ENCODE measurements around the gene RNASEL. TPM values are rescaled to one million over a fixed set of nuclear protein-coding genes. Genes with fewer than 3 reads are reported as not detected.
A peak's percentile ranks its signal among the peaks of the same experiment; 100 is the strongest.

Gene RNASEL
- total RNA-seq, 1 experiment from 2014 or later, result 6.4 TPM

DNA sequence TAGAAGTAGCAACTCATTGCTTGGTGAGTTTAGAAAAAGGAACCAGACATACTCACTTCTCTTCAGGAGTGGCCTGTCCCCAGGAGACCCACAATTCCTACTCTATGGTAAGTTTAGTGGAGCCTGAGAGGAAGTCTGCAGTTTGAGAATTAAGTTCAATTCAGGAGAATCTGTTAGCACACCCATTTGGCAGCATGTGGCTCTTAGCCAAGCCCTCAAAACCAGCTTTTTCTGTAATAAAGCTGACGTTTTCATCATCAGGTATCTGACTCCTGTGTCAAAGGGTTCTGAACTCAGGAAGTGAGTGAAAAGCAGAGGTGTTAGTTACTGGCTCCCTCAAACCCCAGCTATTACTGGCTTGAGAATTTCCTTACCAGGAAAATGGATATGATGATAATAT is 35.5 kb upstream of the RNASEL start:
- DNase-seq (ENCODE audit: low read depth), result no peak
- in situ Hi-C loops (cut with HindIII; ENCODE audit: low pct_unique_long_range_greater_than_20kb, low sequenced_read_pairs), result no loop called here

DNA sequence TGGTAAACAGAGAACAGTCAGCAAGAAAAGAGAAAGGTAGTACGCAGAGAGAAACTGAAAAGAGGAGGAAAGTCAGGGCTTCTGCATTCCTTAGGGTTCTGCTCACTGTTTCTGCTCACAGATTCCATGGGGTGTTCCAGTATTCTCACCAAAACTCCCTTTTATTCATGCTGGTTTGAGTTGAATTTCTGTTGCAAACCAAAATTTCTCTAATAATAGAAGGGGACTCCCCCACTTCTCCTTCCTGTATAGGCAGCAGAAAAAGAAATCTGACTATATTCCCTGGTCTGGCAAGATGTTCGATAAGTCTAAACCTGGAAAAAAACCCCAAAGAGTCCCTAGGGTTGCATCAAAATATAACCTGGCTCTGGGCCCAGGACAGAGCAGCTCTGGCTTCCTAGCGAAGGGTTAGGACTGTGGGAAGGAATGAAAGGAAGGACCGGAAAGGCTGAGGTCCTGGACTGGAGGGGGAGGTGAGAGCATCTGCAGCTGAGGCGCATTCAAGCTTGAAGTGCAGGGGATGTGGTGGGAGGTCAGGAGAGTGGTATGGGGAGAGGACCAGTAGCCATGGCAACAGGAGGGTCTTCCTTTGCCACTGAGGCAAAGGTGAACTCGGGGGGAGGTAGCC is 34.0 kb upstream of the RNASEL start:
- in situ Hi-C loops (cut with HindIII; ENCODE audit: low pct_unique_long_range_greater_than_20kb, low sequenced_read_pairs), result no loop called here

DNA sequence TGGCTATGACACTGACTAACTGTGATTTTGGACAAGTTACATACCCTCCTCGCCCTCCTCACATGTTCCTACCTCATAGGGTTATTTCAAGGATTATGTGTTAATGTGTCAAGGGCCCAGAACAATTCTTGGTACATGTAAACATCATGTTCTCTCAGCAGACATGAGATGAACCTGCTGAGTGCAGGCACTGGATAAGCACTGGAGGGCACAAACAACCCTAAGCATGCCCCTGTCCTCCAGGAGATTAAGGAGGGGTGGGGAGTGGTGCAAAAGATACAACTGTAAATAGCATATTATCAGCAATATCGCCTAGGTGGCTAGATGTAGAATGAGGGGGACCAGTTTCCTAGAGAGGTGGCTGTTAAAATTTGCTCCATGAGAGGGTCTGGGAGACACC is 32.9 kb upstream of the RNASEL start:
- in situ Hi-C loops (cut with HindIII; ENCODE audit: low pct_unique_long_range_greater_than_20kb, low sequenced_read_pairs), result no loop called here
- no peak for DNase-seq (ENCODE audit: low read depth)

More for the DNA sequence above, 34.0 kb upstream of the RNASEL start:
- no peak for DNase-seq (ENCODE audit: low read depth)

DNA sequence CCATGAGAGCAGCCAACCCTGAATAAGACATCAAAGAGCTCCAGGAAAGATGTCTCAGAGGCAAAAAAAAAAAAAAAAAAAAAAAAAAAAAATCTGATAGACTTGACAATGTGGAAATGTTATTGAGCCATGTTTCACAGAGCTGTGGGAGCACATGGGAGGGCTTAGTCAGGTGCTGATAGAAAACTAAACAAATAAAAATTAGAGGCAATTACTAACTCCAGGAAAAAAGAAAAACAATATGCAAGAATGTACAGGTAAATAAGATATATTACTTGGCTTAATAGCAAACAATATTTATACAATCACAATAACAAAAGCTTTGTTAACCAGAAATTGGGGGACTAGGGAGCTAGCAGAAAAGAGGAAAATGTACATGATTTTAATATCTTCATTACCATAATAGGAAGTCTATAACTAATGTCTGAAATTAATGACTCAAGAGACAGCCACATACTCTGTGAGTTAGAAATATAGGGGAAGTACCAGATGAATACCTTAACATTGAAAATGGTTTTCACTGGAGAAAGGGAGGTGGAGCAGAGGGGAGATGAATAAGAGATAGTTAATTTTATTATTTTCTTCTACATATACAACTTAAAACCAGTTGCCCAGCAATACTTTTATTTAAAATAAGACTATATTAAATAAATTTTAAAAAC is 32.0 kb upstream of the RNASEL start:
- in situ Hi-C loops (cut with HindIII; ENCODE audit: low pct_unique_long_range_greater_than_20kb, low sequenced_read_pairs), result no loop called here
- no peak for DNase-seq (ENCODE audit: low read depth)

DNA sequence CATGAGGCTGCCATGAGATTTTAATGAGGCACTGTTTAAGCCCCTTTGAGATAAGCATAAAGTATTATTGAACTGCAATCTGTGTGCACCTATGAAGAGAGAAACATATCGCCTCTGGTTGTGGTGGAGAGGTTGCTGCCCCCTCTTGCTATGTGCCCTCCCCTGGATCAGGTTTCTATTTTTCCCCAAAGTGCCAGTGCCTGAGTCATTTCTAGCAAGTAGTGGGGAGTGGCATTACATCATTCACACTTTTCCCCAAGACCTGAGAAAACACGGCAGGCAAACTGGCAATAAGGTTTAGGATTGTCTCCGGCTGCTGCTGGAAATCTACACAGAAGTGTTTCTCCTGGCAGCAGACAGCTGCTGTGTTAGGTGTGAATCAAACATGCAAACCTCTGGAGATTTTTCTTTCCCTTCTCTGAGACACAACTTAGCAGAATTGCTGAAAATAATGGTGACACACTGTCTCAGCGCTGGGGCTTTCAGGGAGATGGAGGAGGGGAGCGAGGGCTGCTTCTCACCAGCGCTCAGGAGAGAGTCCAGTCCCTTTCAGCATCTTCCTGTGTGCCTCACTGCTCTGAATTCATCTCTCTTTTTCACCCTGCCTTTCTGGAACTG is 28.8 kb upstream of the RNASEL start:
- in situ Hi-C loops (cut with HindIII; ENCODE audit: low pct_unique_long_range_greater_than_20kb, low sequenced_read_pairs), result no loop called here
- DNase-seq (ENCODE audit: low read depth), result no peak

DNA sequence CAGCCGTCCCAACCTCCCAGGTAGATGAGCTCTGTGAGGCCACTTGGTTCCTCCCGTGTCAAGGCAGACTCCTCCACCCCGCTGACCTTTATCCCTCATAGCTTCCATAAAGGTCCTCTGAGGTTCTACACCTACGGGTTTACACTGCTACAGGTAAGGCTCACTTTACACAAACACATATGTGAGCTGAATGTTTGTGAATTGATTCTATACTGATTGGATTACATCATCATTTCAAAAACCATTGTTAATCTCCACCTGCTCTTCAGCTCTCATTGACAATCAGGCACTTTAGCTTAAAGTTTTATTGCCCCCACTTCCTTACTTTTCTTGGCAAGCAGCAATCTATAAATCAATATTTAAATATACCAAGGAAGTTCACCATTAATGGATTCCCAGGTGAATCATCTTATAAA is 28.0 kb upstream of the RNASEL start:
- in situ Hi-C loops (cut with HindIII; ENCODE audit: low pct_unique_long_range_greater_than_20kb, low sequenced_read_pairs), result no loop called here
- no peak for DNase-seq (ENCODE audit: low read depth)

DNA sequence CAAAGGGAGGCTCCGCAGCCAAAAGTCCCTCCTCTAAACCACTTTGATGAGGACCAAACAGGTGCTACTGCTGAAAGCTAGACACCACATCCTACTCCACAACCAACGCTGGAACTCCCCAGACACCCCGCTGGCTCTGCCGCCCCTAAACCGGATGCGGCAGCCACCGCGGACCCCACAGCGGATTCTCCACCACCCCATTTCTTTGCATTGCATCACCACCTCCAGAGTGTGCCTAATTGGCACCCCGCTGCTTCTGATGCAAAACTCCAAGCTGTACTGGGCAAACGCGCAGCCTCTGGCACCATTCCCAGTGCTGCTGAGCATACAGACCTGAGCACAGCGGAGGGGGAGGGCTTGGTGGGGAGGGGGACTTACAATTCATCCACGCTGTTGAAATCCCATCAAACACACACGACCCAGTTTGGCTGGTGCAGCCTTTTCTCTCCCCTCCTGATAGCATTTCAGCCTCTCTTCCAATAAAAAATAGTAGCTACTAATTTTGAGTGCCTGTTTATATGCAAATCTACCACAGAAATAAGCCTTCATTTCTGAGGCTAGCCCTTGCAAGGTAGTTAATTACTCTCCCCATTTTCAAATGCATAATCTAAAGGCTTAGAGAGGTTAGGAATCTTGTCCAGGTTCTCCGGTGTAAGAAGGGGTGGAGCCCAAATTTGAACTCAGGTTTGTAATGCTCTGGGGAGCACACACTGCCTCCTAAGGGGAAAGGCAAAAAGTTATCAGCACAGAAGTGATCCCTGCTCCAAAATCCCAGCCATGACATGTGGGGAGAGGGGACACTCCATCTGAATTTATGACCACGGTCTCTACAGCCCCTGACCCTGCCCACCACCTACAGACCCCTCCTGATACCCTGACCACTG is 27.3 kb upstream of the RNASEL start:
- in situ Hi-C loops (cut with HindIII; ENCODE audit: low pct_unique_long_range_greater_than_20kb, low sequenced_read_pairs), result no loop called here
- DNase-seq (ENCODE audit: low read depth), result no peak

DNA sequence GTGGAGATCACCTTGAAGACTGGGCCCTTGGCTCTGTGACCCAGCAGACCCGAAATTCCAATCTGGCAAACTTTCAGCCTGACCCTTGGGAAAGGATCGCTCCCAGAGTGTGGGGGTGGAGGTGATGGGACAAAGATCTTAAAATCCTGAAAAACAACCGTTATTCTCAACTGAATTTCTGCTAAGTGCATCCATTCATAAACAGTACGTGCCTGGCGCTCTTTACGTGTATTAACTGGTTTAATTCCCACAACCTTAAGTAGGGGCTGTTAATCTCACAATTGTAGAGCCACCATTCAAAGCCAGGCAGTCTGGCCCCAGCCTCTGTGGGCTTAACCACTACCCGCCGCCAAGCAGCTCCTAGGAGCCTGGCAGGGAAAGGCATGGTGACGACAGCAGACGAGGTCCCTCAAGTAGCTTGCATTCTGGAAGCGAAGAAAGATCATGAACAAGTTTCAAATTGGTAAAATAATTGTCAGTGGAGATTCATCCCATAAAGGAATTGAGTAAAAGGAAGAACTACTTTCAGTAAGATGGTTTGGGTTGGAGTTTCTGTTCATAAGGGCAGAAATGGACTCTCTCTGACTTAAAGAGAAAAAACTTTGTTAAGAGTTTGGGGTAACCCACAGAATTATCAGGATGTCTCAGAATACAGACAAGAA is 26.5 kb upstream of the RNASEL start:
- in situ Hi-C loops (cut with HindIII; ENCODE audit: low pct_unique_long_range_greater_than_20kb, low sequenced_read_pairs), result no loop called here
- DNase-seq (ENCODE audit: low read depth), result no peak

DNA sequence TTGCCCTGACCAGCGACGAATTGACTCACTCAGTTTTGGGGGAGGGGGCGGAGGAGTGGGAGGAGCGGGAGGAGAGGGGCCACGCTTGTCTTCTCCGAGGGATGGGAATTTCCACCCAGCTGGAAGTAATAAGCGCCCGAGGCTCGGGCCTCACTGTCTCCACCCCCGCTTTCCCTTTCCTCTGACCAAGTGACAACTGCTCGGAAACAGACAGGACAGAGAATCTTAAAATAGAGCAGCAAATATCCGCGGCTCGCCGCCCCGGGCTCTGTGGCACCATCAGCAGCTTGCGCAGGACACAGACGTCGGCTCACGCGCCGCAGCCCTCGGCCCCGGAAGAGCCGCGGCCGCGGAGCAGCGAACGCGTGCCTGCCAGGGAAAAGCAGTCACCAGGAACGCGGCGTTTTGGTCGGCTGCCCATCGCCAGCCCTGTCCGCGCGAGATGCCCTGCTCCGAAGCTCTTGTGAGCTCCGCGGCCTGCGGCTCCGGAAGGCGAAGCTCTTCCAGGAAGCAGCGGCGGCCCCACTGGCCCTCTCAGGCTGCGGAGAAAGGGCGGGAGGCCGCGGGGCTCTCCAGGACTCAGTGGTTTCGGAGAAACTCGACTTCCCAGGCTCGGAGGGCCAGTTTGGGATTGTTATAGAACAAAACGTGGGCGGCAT is 25.9 kb upstream of the RNASEL start:
- DNase-seq (ENCODE audit: low read depth), result peak; percentile 41
- in situ Hi-C loops (cut with HindIII; ENCODE audit: low pct_unique_long_range_greater_than_20kb, low sequenced_read_pairs), result no loop called here

DNA sequence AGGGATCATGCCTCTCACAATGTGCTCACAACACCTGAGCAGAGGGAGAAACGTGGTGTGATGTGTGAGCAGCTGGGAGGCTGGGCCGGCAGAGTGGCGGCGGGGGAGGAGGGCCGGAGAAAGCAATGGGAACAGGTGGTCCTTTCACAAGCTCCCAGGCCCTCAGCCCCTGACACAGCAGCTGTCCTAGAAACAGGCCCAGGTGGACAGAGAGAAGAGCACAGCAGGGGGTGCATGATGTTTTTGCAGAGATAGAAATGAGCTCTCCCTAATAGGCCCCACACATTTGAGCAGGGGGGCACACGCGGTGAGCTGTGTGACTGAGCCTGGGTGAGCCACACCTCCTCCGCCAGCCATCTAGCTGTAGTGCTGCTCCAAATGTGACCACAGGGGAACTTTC is 22.7 kb upstream of the RNASEL start:
- DNase-seq (ENCODE audit: low read depth), result no peak
- in situ Hi-C loops (cut with HindIII; ENCODE audit: low pct_unique_long_range_greater_than_20kb, low sequenced_read_pairs), result no loop called here

DNA sequence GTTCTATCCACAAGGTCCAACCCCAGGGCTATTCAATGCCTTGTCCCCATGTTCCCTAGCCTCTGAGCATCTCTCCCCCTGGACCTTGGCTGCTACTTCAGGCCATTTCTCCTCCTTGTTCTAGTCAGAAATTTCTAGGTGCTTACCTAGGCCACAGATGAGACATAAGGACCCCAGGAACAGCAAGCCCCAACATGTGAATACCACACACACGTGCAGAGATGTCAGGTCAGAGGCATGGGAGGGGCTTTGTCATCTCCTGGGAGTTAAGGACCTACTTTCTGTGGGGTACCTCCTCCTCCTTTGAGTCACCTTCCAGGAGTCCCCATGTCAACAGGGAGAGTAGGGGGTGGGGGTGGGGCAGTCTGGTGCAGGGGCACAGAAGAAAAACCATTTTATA is 22.3 kb upstream of the RNASEL start:
- in situ Hi-C loops (cut with HindIII; ENCODE audit: low pct_unique_long_range_greater_than_20kb, low sequenced_read_pairs), result no loop called here
- DNase-seq (ENCODE audit: low read depth), result no peak

DNA sequence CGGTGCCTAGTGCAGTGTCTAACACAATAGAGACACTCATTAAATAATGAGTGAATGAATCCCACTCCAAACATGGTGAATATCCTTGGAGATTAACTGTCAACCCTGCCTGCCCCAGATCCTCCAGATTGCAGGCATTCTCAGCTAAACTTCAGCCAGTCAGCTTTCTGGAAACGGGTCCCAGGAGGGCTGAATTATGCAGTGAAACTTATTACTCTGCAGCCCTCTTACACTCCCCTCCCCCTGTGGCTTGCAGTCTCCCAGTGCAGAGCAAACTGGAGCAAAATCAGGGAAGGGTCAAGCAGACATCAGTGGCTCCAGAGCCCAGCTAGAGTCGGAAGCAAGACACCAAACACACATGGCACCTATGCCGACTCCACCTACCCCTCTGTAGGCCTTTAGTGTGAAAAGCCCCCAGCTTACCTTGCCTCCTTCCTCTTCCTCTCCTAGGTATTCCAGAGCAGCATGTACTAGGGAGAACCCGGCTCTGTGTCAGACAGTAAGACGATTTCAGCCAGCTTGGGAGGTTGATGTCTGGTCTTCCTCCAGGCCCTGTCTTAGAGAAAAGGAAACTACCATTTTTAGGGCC is 21.6 kb upstream of the RNASEL start:
- no peak for DNase-seq (ENCODE audit: low read depth)
- in situ Hi-C loops (cut with HindIII; ENCODE audit: low pct_unique_long_range_greater_than_20kb, low sequenced_read_pairs), result no loop called here

DNA sequence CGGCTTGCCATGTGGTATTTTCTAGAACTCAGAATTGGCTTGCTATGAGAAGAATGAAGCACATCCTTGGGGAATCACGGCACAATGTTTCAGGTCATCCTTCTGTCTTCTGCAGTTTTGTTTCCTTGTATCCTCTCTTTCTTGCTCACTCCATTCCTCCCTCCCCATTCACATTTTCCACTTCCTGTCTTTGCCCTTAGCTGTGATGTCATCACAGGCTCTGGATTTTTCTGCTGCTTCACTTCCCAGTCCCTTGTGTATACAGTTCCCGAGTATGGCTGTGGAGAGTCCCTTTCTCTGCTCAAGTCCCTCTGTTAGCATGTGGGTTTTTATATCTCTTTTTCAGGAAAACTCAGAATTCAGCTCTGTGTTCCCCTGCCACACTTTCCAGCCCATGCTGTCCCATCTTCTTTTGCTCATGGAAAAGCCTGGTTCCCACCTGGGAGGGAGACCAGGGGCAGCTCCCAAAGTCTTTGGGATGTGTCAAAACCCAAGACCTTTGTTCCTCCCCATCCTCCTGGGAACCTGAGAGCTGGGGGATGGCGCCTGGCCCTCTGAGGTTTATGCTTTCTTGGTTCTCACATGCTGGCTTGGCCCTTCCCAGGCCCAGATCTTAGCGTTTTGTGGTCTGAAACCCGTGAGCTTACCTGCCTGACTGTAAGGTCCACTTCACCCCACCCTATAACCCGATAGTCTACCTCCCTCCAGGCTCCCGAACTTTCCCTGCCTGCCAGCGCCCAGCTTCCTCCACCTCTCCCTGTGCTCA is 20.0 kb upstream of the RNASEL start:
- no peak for DNase-seq (ENCODE audit: low read depth)
- in situ Hi-C loops (cut with HindIII; ENCODE audit: low pct_unique_long_range_greater_than_20kb, low sequenced_read_pairs), result no loop called here

DNA sequence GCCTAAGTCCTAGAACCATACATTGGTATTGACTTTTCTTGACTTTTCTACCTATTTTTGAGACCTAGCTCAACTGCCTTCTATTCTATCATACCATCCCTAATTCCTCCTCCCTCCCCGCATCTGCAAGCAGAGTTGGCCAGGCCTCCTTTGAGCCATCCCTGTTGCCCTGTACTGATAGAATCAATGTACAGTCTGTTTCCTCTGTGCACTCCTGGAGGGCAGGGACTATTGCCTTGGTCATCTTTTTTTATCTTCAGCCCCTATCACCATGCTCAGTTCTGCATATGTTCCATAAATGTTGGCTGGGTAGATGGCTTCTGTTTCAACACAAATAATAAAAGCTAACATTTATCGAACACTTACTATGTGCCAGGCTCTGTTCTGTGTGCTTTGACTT is 19.2 kb upstream of the RNASEL start:
- in situ Hi-C loops (cut with HindIII; ENCODE audit: low pct_unique_long_range_greater_than_20kb, low sequenced_read_pairs), result no loop called here
- no peak for DNase-seq (ENCODE audit: low read depth)

DNA sequence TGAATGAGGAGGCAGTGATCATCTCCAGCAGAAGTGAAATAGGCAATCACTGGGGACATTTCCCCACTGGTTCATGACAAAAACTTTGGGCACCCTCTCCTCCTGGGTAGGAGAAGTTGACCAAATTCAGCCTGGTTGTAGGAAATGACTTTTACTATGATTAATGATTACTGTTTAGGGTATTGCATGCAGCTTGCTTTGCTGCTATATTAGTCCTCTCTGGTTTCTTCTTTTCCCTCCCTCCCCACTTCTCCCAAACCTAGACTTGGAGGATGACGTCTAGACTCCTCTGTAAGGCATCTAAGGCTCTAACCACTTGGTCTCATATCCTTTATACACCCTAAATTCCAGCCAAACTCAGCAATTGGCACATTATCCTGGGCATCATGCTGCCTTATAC is 18.5 kb upstream of the RNASEL start:
- in situ Hi-C loops (cut with HindIII; ENCODE audit: low pct_unique_long_range_greater_than_20kb, low sequenced_read_pairs), result no loop called here
- no peak for DNase-seq (ENCODE audit: low read depth)

DNA sequence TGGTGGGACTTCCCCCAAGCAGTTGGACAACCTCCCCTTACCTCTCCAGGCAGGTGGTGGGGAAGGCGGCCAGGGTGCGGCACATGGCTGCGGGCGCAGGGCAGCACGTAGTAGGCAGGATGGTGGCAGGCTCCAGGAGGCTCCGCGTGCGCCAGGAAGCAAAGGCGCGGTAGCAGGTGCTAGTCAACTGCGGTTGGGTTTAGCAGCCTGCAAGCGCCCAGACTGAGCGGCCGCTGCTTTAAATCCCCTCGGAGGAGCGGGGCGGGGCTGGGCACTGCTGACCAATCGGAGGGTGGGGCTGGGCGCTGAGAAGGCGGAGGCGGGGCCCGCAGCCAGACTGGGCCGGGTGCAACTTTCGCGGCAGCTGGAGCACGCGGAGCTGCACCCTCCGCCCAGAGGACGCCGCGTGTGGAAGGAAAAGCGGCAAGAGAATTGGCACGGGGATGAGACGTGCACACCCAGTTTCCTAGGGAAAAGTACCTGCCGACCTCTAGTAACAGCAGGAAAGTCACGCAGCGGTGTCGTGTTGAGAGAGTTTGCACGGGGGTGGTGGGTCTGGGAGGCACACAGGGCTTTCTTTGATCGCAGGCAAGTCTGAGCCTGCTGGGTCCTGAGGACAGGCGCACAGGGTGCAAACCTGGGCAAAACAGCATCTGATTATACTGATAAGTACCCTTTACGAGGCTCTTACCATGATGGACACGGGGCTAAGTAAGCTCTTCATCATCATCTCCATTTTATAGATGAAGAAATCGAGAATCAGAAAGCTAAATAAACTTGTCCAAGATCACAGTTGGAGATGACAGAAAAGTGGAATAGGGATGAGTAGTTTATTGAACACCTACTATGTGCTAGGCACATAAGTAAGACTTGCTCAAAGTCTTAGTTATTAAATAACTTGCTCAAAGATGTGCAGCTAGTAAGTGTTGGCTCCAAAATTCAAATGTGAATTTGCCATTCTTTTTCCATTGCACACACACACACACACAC is 15.4 kb upstream of the RNASEL start, which contains the start of gene RGS16:
TSS of gene RGS16 (minus strand) at position 215 of the 990 bp plus-strand sequence. CDS start at position 85, 130 bp downstream.
- in situ Hi-C loops (cut with HindIII; ENCODE audit: low pct_unique_long_range_greater_than_20kb, low sequenced_read_pairs), result no loop called here
- peak; percentile 69 for DNase-seq (ENCODE audit: low read depth)
